SK-N-SH (cell line): ENCODE results near the gene NDUFB4. TPM values are rescaled to one million over a fixed set of nuclear protein-coding genes. Genes with fewer than 3 reads are reported as not detected.

ENCODE experiments used
- CTCF ChIA-PET: fragments of 300-600, 350-600 bp; formaldehyde crosslinking; extraction: SDS; loops from one replicate; lab custom pipeline; 2021; lab: Yijun Ruan, JAX
- POLR2A ChIA-PET: fragments of 350-600 bp; sonication (Branson Sonifier 250); formaldehyde crosslinking; extraction: SDS; loops from one replicate; lab custom pipeline; 2020; ENCODE audit warnings: antibody characterized with exemption, inconsistent platforms; lab: Yijun Ruan, JAX
- DNase-seq: peaks from one replicate; pipeline ENCODE4 v3.0.0; 2012
- H2AFZ ChIP-seq: fragments of 200-600 bp; sonication (generic); 2 replicates; pipeline ENCODE4 v1.8.1; 2016; ENCODE audit warnings: antibody characterized with exemption, mild to moderate bottlenecking, low read depth
- H3F3A ChIP-seq: fragments of 200-600 bp; sonication (generic); replicated peaks from 2 replicates; pipeline ENCODE3; 2016; ENCODE audit warnings: antibody characterized with exemption, mild to moderate bottlenecking; ENCODE audit not compliant: insufficient read depth
- H3K27ac ChIP-seq, 2 experiments: fragments of 200-500 bp in 1 of 2; fragments of 200-600 bp in 1 of 2; sonication (Bioruptor generic) in 1 of 2; sonication (generic), shearing (Covaris generic) in 1 of 2; 2 replicates each; pipeline versions ENCODE4 v1.5.1 to v1.6.1; 2014 to 2016; ENCODE audit warnings: low read depth in 2 of 2, inconsistent platforms in 1 of 2, low read length in 1 of 2, mild to moderate bottlenecking in 1 of 2, mixed read lengths in 1 of 2
- H3K27me3 ChIP-seq: fragments of 200-600 bp; sonication (generic), shearing (Covaris generic); 2 replicates; pipeline ENCODE4 v1.6.1; 2016; ENCODE audit warnings: mixed run types; ENCODE audit not compliant: insufficient read depth
- H3K36me3 ChIP-seq, 2 experiments: fragments of 200-500 bp in 1 of 2; fragments of 200-600 bp in 1 of 2; sonication (Bioruptor generic) in 1 of 2; sonication (generic) in 1 of 2; replicated peaks in 1 of 2; 2 replicates each; pipeline versions ENCODE3 to v1.5.1; 2014 to 2016; ENCODE audit warnings: low read length in 1 of 2, mild to moderate bottlenecking in 1 of 2; ENCODE audit not compliant: insufficient read depth in 2 of 2, control insufficient read depth in 1 of 2
- H3K4me1 ChIP-seq, 2 experiments: fragments of 200-500 bp in 1 of 2; fragments of 200-600 bp in 1 of 2; sonication (Bioruptor generic) in 1 of 2; sonication (generic), shearing (Covaris generic) in 1 of 2; 2 replicates each; pipeline versions ENCODE4 v1.5.1 to v1.6.1; 2014 to 2016; ENCODE audit warnings: low read depth in 1 of 2, low read length in 1 of 2, mixed run types in 1 of 2; ENCODE audit not compliant: insufficient read depth in 2 of 2, control insufficient read depth in 1 of 2
- H3K4me2 ChIP-seq: fragments of 200-600 bp; sonication (generic), shearing (Covaris generic); 2 replicates; pipeline ENCODE4 v1.6.1; 2017; ENCODE audit warnings: mixed run types
- H3K4me3 ChIP-seq, 2 experiments: fragments of 200-500 bp in 1 of 2; fragments of 200-600 bp in 1 of 2; sonication (Bioruptor generic) in 1 of 2; sonication (generic), shearing (Covaris generic) in 1 of 2; 2 replicates each; pipeline versions ENCODE4 v1.5.1 to v1.8.1; 2014 to 2016; ENCODE audit warnings: low read depth in 2 of 2, inconsistent platforms in 1 of 2, low read length in 1 of 2, mild to moderate bottlenecking in 1 of 2, mixed read lengths in 1 of 2, moderate library complexity in 1 of 2
- H3K79me2 ChIP-seq: fragments of 200-600 bp; sonication (generic); 2 replicates; pipeline ENCODE4 v1.8.1; 2017; ENCODE audit warnings: mild to moderate bottlenecking; ENCODE audit not compliant: insufficient read depth
- H3K9ac ChIP-seq: fragments of 200-600 bp; sonication (generic); 2 replicates; pipeline ENCODE4 v1.6.1; 2017; ENCODE audit warnings: mixed run types
- H3K9me2 ChIP-seq: fragments of 200-600 bp; sonication (generic); 2 replicates; pipeline ENCODE4 v1.6.1; 2017; ENCODE audit warnings: mixed run types
- H3K9me3 ChIP-seq: fragments of 200-600 bp; sonication (generic); 2 replicates; pipeline ENCODE4 v1.6.1; 2017; ENCODE audit warnings: mixed run types, mild to moderate bottlenecking, moderate library complexity
- H4K20me1 ChIP-seq: fragments of 200-600 bp; sonication (generic); 2 replicates; pipeline ENCODE4 v1.6.1; 2017; ENCODE audit warnings: mild to moderate bottlenecking, mixed run types; ENCODE audit not compliant: insufficient read depth
- EP300 ChIP-seq, 2 experiments: IDR thresholded peaks; 2 replicates each; pipeline versions ENCODE4 v1.4.0 to v1.6.1; 2012; ENCODE audit warnings: borderline replicate concordance in 1 of 2, low read depth in 1 of 2, low read length in 1 of 2
- JUND ChIP-seq: IDR thresholded peaks from 2 replicates; pipeline ENCODE4 v1.4.0; 2012
- MXI1 ChIP-seq: IDR thresholded peaks from 2 replicates; pipeline ENCODE4 v1.6.1; 2012; ENCODE audit warnings: mild to moderate bottlenecking, low read depth, low read length, improper control_type of control experiment
- POLR2AphosphoS5 ChIP-seq: IDR thresholded peaks from 2 replicates; pipeline ENCODE4 v1.6.1; 2012; ENCODE audit warnings: low read depth, low read length
- RFX5 ChIP-seq: IDR thresholded peaks from 2 replicates; pipeline ENCODE4 v1.6.1; 2012; ENCODE audit warnings: mild to moderate bottlenecking, improper control_type of control experiment, low read length
- SMC3 ChIP-seq: IDR thresholded peaks from 2 replicates; pipeline ENCODE4 v1.6.1; 2012; ENCODE audit warnings: low read depth, low read length, improper control_type of control experiment
- WGBS: methylation state at CpG from one replicate; pipeline ENCODE4 v1.1.6; 2017; ENCODE audit warnings: low lambda C conversion rate; 5-methylcytosine and 5-hydroxymethylcytosine counted together
- polyA plus RNA-seq, 3 experiments: library from polyadenylated mRNA; depleted of rRNA; stranded (reverse); fragments of >200 nt; gene quantifications; 2 replicates each; pipeline ENCODE4 v1.2.3, GENCODE V29; 2012
- TF ChIP-seq, protein P1 (sequence below): IDR thresholded peaks from 2 replicates; pipeline ENCODE4 v1.4.0; 2012; ENCODE audit warnings: low read depth
- TF ChIP-seq, protein P2 (sequence below): fragments of 200-600 bp; sonication (generic); IDR thresholded peaks from 2 replicates; pipeline ENCODE4 v1.6.1; 2017; ENCODE audit warnings: antibody characterized with exemption, mild to moderate bottlenecking, moderate library complexity
- TF ChIP-seq, protein P3 (sequence below): fragments of 150-350 bp; IDR thresholded peaks from 2 replicates; pipeline ENCODE4 v1.6.1; 2017; ENCODE audit warnings: antibody characterized with exemption, low read length, low read depth, borderline replicate concordance
- TF ChIP-seq, protein P4 (sequence below): IDR thresholded peaks from 2 replicates; pipeline ENCODE4; 2012
- TF ChIP-seq, protein P5 (sequence below): IDR thresholded peaks from 2 replicates; pipeline ENCODE4 v1.4.0; 2012; ENCODE audit warnings: low read depth, borderline replicate concordance

The NDUFB4 gene
- polyA plus RNA-seq, 1 of the 3 experiments (the other 2 are of a cell fraction): 332 TPM

DNA sequence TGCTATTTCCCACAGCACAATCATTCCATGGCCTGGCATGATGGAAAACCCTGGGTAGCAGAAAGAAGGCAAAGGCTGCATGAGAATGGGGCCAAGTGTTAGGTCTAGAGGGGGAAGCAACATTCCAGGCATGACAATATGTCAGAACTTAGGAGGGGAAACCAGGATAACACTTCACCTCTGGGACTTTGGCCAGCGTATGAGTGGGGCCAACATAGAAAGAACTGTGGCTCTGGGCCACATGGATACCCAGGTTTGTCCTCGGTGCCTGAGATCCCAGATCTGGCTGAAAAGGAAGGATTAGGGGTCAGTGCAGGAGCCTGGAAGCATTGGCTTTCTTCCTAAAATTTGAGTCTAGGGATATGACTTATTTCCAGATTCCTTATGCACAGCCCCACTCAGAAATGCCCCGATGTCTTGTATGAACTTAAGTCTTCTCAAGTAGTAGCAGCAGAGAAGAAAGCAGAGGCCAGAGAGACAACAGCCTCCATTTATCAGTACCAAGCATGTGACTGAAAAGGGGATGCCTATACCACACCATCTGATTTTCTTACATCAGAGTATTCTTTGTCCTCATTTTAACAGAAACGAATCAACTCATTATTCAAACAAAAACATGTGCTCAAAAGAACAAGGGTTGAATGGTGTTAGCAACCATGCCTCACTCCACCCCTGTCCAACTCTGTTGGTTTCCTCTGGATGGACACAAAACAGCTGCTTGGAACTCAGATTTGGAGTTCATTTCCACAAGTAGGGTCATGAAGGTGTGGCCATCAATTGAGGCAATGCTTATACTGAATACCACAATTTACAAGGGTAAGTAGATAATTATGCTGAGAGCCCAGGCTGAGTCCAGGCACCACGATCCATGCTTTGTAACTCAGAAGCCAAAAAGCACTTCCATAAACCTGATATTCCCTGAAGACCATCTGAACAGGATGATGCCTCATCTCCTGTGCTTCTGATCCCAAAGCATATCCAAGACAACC lies 43.7 kb upstream of the NDUFB4 start:
- WGBS: 52% methylated on average over 5 of the region's 5 CpGs
- CTCF ChIA-PET: interaction anchor here (0.8 to 1.4 kb wide), 5 partner anchors 64 to 243 kb away, joined by 3 to 6 read pairs (median 3); no protein-coding TSS in a partner anchor

More for the DNA sequence above, 43.7 kb upstream of the NDUFB4 start:
- Histone ChIP-seq H3K4me1 (no peaks in the 10 kb centered on the region; a peak in 1 of 4 replicates), H2AFZ (no peak overlapping the region), H3K4me3 (no peak overlapping the region), H3K4me2 (no peak overlapping the region), H3K79me2 (no peaks in the 10 kb centered on the region), H3K9ac (no peak overlapping the region), H3F3A (no peaks in the 10 kb centered on the region), H3K27ac (no peak overlapping the region), H3K27me3 (no peaks in the 10 kb centered on the region), H3K9me2 (no peaks in the 10 kb centered on the region), H3K9me3 (no peaks in the 10 kb centered on the region), H3K36me3 (no peaks in the 10 kb centered on the region), H4K20me1 (no peaks in the 10 kb centered on the region)
- POLR2A ChIA-PET: no interaction called here
- DNase-seq: no peak
- TF ChIP-seq SMC3 (no peak), RFX5 (no peak), POLR2AphosphoS5 (no peak), MXI1 (no peak), JUND (no peak), EP300 (IDR thresholded peaks at IDR 0.05; ENCODE audit: borderline replicate concordance in 1 of 2, low read depth in 1 of 2, low read length in 1 of 2) (no peak)
- TF ChIP-seq, protein P1, sequence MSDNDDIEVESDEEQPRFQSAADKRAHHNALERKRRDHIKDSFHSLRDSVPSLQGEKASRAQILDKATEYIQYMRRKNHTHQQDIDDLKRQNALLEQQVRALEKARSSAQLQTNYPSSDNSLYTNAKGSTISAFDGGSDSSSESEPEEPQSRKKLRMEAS: no peak
- TF ChIP-seq, protein P2, sequence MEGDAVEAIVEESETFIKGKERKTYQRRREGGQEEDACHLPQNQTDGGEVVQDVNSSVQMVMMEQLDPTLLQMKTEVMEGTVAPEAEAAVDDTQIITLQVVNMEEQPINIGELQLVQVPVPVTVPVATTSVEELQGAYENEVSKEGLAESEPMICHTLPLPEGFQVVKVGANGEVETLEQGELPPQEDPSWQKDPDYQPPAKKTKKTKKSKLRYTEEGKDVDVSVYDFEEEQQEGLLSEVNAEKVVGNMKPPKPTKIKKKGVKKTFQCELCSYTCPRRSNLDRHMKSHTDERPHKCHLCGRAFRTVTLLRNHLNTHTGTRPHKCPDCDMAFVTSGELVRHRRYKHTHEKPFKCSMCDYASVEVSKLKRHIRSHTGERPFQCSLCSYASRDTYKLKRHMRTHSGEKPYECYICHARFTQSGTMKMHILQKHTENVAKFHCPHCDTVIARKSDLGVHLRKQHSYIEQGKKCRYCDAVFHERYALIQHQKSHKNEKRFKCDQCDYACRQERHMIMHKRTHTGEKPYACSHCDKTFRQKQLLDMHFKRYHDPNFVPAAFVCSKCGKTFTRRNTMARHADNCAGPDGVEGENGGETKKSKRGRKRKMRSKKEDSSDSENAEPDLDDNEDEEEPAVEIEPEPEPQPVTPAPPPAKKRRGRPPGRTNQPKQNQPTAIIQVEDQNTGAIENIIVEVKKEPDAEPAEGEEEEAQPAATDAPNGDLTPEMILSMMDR: no peak
- TF ChIP-seq, protein P3, sequence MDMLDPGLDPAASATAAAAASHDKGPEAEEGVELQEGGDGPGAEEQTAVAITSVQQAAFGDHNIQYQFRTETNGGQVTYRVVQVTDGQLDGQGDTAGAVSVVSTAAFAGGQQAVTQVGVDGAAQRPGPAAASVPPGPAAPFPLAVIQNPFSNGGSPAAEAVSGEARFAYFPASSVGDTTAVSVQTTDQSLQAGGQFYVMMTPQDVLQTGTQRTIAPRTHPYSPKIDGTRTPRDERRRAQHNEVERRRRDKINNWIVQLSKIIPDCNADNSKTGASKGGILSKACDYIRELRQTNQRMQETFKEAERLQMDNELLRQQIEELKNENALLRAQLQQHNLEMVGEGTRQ: no peak
- TF ChIP-seq, protein P4, sequence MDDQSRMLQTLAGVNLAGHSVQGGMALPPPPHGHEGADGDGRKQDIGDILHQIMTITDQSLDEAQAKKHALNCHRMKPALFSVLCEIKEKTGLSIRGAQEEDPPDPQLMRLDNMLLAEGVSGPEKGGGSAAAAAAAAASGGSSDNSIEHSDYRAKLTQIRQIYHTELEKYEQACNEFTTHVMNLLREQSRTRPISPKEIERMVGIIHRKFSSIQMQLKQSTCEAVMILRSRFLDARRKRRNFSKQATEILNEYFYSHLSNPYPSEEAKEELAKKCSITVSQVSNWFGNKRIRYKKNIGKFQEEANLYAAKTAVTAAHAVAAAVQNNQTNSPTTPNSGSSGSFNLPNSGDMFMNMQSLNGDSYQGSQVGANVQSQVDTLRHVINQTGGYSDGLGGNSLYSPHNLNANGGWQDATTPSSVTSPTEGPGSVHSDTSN: no peak
- TF ChIP-seq, protein P5, sequence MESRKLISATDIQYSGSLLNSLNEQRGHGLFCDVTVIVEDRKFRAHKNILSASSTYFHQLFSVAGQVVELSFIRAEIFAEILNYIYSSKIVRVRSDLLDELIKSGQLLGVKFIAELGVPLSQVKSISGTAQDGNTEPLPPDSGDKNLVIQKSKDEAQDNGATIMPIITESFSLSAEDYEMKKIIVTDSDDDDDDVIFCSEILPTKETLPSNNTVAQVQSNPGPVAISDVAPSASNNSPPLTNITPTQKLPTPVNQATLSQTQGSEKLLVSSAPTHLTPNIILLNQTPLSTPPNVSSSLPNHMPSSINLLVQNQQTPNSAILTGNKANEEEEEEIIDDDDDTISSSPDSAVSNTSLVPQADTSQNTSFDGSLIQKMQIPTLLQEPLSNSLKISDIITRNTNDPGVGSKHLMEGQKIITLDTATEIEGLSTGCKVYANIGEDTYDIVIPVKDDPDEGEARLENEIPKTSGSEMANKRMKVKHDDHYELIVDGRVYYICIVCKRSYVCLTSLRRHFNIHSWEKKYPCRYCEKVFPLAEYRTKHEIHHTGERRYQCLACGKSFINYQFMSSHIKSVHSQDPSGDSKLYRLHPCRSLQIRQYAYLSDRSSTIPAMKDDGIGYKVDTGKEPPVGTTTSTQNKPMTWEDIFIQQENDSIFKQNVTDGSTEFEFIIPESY: no peak
